B cell (primary cell): ENCODE results near the gene LHX6. TPM values are rescaled to one million over a fixed set of nuclear protein-coding genes. Genes with fewer than 3 reads are reported as not detected.

Experiments used
- ATAC-seq: fragments of 200-7000 bp; cut with Tn5 transposase; one replicate; pipeline ENCODE4 v1.10.0; 2021; ENCODE audit warnings: low read depth, mild to moderate bottlenecking, moderate number of reproducible peaks, moderate library complexity
- CTCF ChIA-PET: fragments of 350-600 bp; sonication (Branson Sonifier 250); formaldehyde crosslinking; loops from one replicate; lab custom pipeline; 2021; ENCODE audit warnings: antibody characterized with exemption, inconsistent platforms; lab: Charles Lee
- POLR2A ChIA-PET: fragments of 350-600 bp; sonication (Branson Sonifier 250); formaldehyde crosslinking; loops from one replicate; lab custom pipeline; 2021; ENCODE audit warnings: antibody characterized with exemption; lab: Charles Lee
- DNase-seq: peaks from one replicate; pipeline ENCODE4 v3.0.0; 2013
- H2AFZ ChIP-seq: 2 replicates; pipeline ENCODE4 v1.6.1; 2012; ENCODE audit warnings: mild to moderate bottlenecking, low read depth, low read length; ENCODE audit not compliant: insufficient read depth, poor library complexity, severe bottlenecking
- H3K27ac ChIP-seq, 2 donors: 1 replicate in 1 of 2; 2 replicates in 1 of 2; pipeline ENCODE4 v1.5.1; 2012 to 2013; ENCODE audit warnings: low read length in 2 of 2, mild to moderate bottlenecking in 2 of 2, moderate library complexity in 1 of 2
- H3K27me3 ChIP-seq, 4 experiments: fragments of 200-600 bp in 1 of 4; sonication (generic) in 1 of 4; replicated peaks in 1 of 4; 1 replicate in 2 of 4; 2 replicates in 2 of 4; pipeline versions ENCODE4 v1.6.1 to v1.7.0; 2013 to 2016; ENCODE audit warnings: low read length in 3 of 4, mild to moderate bottlenecking in 2 of 4, mixed read lengths in 1 of 4, moderate library complexity in 1 of 4; ENCODE audit not compliant: insufficient read depth in 4 of 4, control insufficient read depth in 3 of 4; ENCODE audit errors: control extremely low read depth in 1 of 4
- H3K36me3 ChIP-seq, 2 experiments: replicated peaks in 1 of 2; 1 replicate in 1 of 2; 2 replicates in 1 of 2; pipeline versions ENCODE4 v1.6.1 to v1.7.1; 2013; ENCODE audit warnings: low read length in 1 of 2; ENCODE audit not compliant: insufficient read depth in 2 of 2, control insufficient read depth in 1 of 2; ENCODE audit errors: control extremely low read depth in 1 of 2, extremely low read depth in 1 of 2
- H3K4me1 ChIP-seq, 2 donors: fragments of 200-600 bp in 1 of 2; sonication (generic) in 1 of 2; 1 replicate in 1 of 2; 2 replicates in 1 of 2; pipeline versions ENCODE4 v1.5.1 to v1.6.1; 2013 to 2017; ENCODE audit warnings: low read length in 2 of 2; ENCODE audit not compliant: control insufficient read depth in 2 of 2, insufficient read depth in 2 of 2
- H3K4me2 ChIP-seq: replicated peaks from 2 replicates; pipeline ENCODE3; 2012; ENCODE audit warnings: mild to moderate bottlenecking, low read depth, low read length; ENCODE audit not compliant: poor library complexity, severe bottlenecking
- H3K4me3 ChIP-seq, 5 experiments: fragments of 200-600 bp in 1 of 5; sonication (generic) in 1 of 5; 1 replicate in 3 of 5; 2 replicates in 2 of 5; pipeline versions ENCODE4 v1.5.1 to v1.7.0; 2011 to 2016; ENCODE audit warnings: low read length in 4 of 5, mild to moderate bottlenecking in 4 of 5, low read depth in 2 of 5, control low read depth in 1 of 5, moderate library complexity in 1 of 5; ENCODE audit not compliant: insufficient read depth in 1 of 5; ENCODE audit errors: control extremely low read depth in 1 of 5, extremely low read depth in 1 of 5
- H3K79me2 ChIP-seq: fragments of 200-600 bp; sonication (generic); one replicate; pipeline ENCODE4 v1.6.0; 2016; ENCODE audit warnings: low read length; ENCODE audit not compliant: control insufficient read depth, insufficient read depth
- H3K9ac ChIP-seq: fragments of 200-600 bp; sonication (generic); 2 replicates; pipeline ENCODE4 v1.6.1; 2017; ENCODE audit warnings: mild to moderate bottlenecking, low read length, moderate library complexity
- H3K9me3 ChIP-seq, 3 donors: one replicate each; pipeline versions ENCODE4 v1.6.1 to v1.7.1; 2013; ENCODE audit warnings: low read length in 2 of 3; ENCODE audit not compliant: control insufficient read depth in 2 of 3, insufficient read depth in 1 of 3; ENCODE audit errors: control extremely low read depth in 1 of 3
- H4K20me1 ChIP-seq: 2 replicates; pipeline ENCODE4 v1.6.0; 2012; ENCODE audit warnings: mild to moderate bottlenecking, low read length; ENCODE audit not compliant: insufficient read depth, control insufficient read depth, poor library complexity, severe bottlenecking
- H3K27ac Mint-ChIP-seq: one replicate; pipeline ENCODE4 v1.8.0; 2021; ENCODE audit warnings: mixed read lengths
- H3K27me3 Mint-ChIP-seq: one replicate; pipeline ENCODE4 v1.8.0; 2021; ENCODE audit warnings: mixed read lengths
- H3K4me1 Mint-ChIP-seq: one replicate; pipeline ENCODE4 v1.8.0; 2021; ENCODE audit warnings: mixed read lengths
- H3K4me3 Mint-ChIP-seq: one replicate; pipeline ENCODE4 v1.8.0; 2021; ENCODE audit warnings: mixed read lengths
- H3K9me3 Mint-ChIP-seq: one replicate; pipeline ENCODE4 v1.8.0; 2022; ENCODE audit warnings: mixed read lengths; ENCODE audit not compliant: insufficient read depth
- CTCF ChIP-seq: fragments of 200-600 bp; IDR thresholded peaks from one replicate; pipeline ENCODE4 v1.8.0; 2022; ENCODE audit warnings: antibody characterized with exemption, mild to moderate bottlenecking
- EZH2 ChIP-seq: IDR thresholded peaks from 2 replicates; pipeline ENCODE4 v1.6.1; 2012; ENCODE audit warnings: borderline replicate concordance, low read depth, mild to moderate bottlenecking, moderate library complexity, low read length; ENCODE audit not compliant: insufficient read depth, poor library complexity, severe bottlenecking
- WGBS: methylation state at CpG from one replicate; pipeline ENCODE4 v1.1.5; 2013; ENCODE audit warnings: missing lambda C conversion rate; ENCODE audit not compliant: insufficient coverage; 5-methylcytosine and 5-hydroxymethylcytosine counted together
- intact Hi-C: fragments of 100-400 bp; cut with micrococcal nuclease; formaldehyde crosslinking; loops from one replicate; pipeline ENCODE4 v1.10.0; 2022
- polyA plus RNA-seq: library from polyadenylated mRNA; depleted of rRNA; stranded (reverse); fragments of >200 nt; gene quantifications from 2 replicates; pipeline ENCODE4 v1.2.3, GENCODE V29; 2012
- total RNA-seq, 2 donors: library from RNA; stranded (reverse); fragments of 120-200 nt in 1 of 2; gene quantifications; 1 replicate in 1 of 2; 2 replicates in 1 of 2; pipeline versions ENCODE4 v1.2.3 to v1.2.4, GENCODE V29; 2013 to 2022

Gene LHX6
- total and polyA plus RNA-seq, 2 donors (not counting 1 experiment from before 2014, with no cell fraction given): 0.03 TPM; not detected in 1

- H3K4me1 Mint-ChIP-seq: no peaks in the 10 kb centered on the region
- POLR2A ChIA-PET: no interaction called here
Measured at GRCh38 chr9:122206118-122207046, 22.4 kb downstream of the LHX6 start.

More at GRCh38 chr9:122206118-122207046, 22.4 kb downstream of the LHX6 start:
- H4K20me1 ChIP-seq: no peaks in the 10 kb centered on the region
- DNase-seq (no peak), ATAC-seq (no peak)
- intact Hi-C loops: no loop called here
- WGBS: 91% methylated on average over 8 of the region's 9 CpGs
- H2AFZ ChIP-seq: no peak overlapping the region
- H3K4me2 ChIP-seq: no peak overlapping the region
- no peaks in the 10 kb centered on the region for H3K4me1 ChIP-seq
- peaks cover 0 to 4% (median 2%) of the 10 kb centered on the region in 4 experiments for H3K27me3 ChIP-seq
- no peaks in the 10 kb centered on the region for H3K36me3 ChIP-seq
- no peaks in the 10 kb centered on the region for H3K9me3 Mint-ChIP-seq
- peaks cover 23% of the 10 kb centered on the region for H3K27me3 Mint-ChIP-seq
- H3K4me3 ChIP-seq: no peak overlapping the region
- no peak for TF ChIP-seq CTCF
- no peak for TF ChIP-seq EZH2
- H3K9me3 ChIP-seq: no peaks in the 10 kb centered on the region
- H3K27ac Mint-ChIP-seq: no peak overlapping the region
- no peak overlapping the region for H3K4me3 Mint-ChIP-seq
- CTCF ChIA-PET: no interaction called here
- no peak overlapping the region for H3K27ac ChIP-seq
- H3K79me2 ChIP-seq: no peaks in the 10 kb centered on the region
- H3K9ac ChIP-seq: no peak overlapping the region
